Raji (cell line): ENCODE data around the gene CAPN11.

Experiments used
- POLR2A ChIP-seq: IDR thresholded peaks from 2 replicates; pipeline ENCODE4 v1.6.1; 2011; ENCODE audit warnings: low read depth, low read length, control low read depth; ENCODE audit not compliant: insufficient read depth

Gene CAPN11

GRCh38 chr6:44142835-44143234, 15.8 kb upstream of the CAPN11 start:
- no peak for TF ChIP-seq POLR2A

- no peak for TF ChIP-seq POLR2A
These were observed 14.9 kb upstream of the CAPN11 start for GRCh38 chr6:44143731-44144130.

- no peak for TF ChIP-seq POLR2A
These were observed 12.8 kb upstream of the CAPN11 start for GRCh38 chr6:44145839-44146238.

GRCh38 chr6:44146685-44147084, 11.9 kb upstream of the CAPN11 start:
- TF ChIP-seq POLR2A = no peak

GRCh38 chr6:44147256-44147655, 11.4 kb upstream of the CAPN11 start:
- TF ChIP-seq POLR2A = no peak

- TF ChIP-seq POLR2A = no peak
These were observed 10.3 kb upstream of the CAPN11 start for GRCh38 chr6:44148306-44148705.

- TF ChIP-seq POLR2A = no peak
These were observed 9.1 kb upstream of the CAPN11 start for GRCh38 chr6:44149369-44150012.

GRCh38 chr6:44150317-44150917, 8.2 kb upstream of the CAPN11 start:
- no peak for TF ChIP-seq POLR2A

GRCh38 chr6:44151348-44152108, 7.1 kb upstream of the CAPN11 start:
- TF ChIP-seq POLR2A = no peak

GRCh38 chr6:44152109-44152461, 6.5 kb upstream of the CAPN11 start:
- TF ChIP-seq POLR2A = no peak

GRCh38 chr6:44152533-44152932, 6.1 kb upstream of the CAPN11 start:
- no peak for TF ChIP-seq POLR2A

GRCh38 chr6:44154067-44154466, 4.6 kb upstream of the CAPN11 start:
- no peak for TF ChIP-seq POLR2A

- TF ChIP-seq POLR2A = no peak
These were observed 2.0 kb upstream of the CAPN11 start for GRCh38 chr6:44156494-44157151.

- TF ChIP-seq POLR2A = no peak
These were observed 1.5 kb upstream of the CAPN11 start for GRCh38 chr6:44157152-44157521.

- no peak for TF ChIP-seq POLR2A
These were observed 3.3 kb downstream of the CAPN11 start for GRCh38 chr6:44161997-44162338.
